PC-3 (cell line): ENCODE measurements around the gene PTRH1. TPM values are rescaled to one million over a fixed set of nuclear protein-coding genes. Genes with fewer than 3 reads are reported as not detected.

Experiments
- ATAC-seq: fragments of 200-7000 bp; cut with Tn5 transposase; 2 replicates; pipeline ENCODE4 v1.9.1; 2020; ENCODE audit warnings: mild to moderate bottlenecking, moderate library complexity
- BruUV-seq: library from RNA; stranded (reverse); fragments of 400-500 nt; replicated peaks from 2 replicates; lab custom pipeline; 2021; lab: Mats Ljungman, UMichigan
- CTCF ChIA-PET: fragments of 300-600 bp; sonication (Branson Sonifier 250); formaldehyde crosslinking; loops from one replicate; lab custom pipeline; 2022; ENCODE audit warnings: antibody characterized with exemption; lab: Charles Lee
- POLR2A ChIA-PET: fragments of 300-600 bp; sonication (Branson Sonifier 250); formaldehyde crosslinking; loops from one replicate; lab custom pipeline; 2022; ENCODE audit warnings: antibody characterized with exemption; ENCODE audit not compliant: unreplicated experiment; lab: Charles Lee
- DNase-seq: peaks from one replicate; pipeline ENCODE4 v3.0.0-alpha.2; 2015
- H2AFZ ChIP-seq: fragments of 300-600 bp; sonication (generic); 2 replicates; pipeline ENCODE4 v1.6.0; 2016; ENCODE audit warnings: antibody characterized with exemption, low read length
- H3F3A ChIP-seq: fragments of 300-600 bp; sonication (generic); one replicate; pipeline ENCODE4 v1.6.0; 2017; ENCODE audit warnings: antibody characterized with exemption, low read length, control low read depth, mild to moderate bottlenecking; ENCODE audit not compliant: unreplicated experiment
- H3K27ac ChIP-seq: fragments of 300-600 bp; sonication (generic); 2 replicates; pipeline ENCODE4 v1.5.1; 2016; ENCODE audit warnings: mild to moderate bottlenecking, low read length
- H3K27me3 ChIP-seq: fragments of 300-600 bp; sonication (generic); 2 replicates; pipeline ENCODE4 v1.6.1; 2016; ENCODE audit warnings: low read length, mixed read lengths
- H3K36me3 ChIP-seq: fragments of 300-600 bp; sonication (generic); 2 replicates; pipeline ENCODE4 v1.6.1; 2016; ENCODE audit warnings: low read depth, mixed run types, low read length, mixed read lengths
- H3K4me1 ChIP-seq: fragments of 300-600 bp; sonication (generic); 2 replicates; pipeline ENCODE4 v1.5.1; 2016; ENCODE audit warnings: low read length; ENCODE audit not compliant: insufficient read depth
- H3K4me2 ChIP-seq: fragments of 300-600 bp; sonication (generic); 2 replicates; pipeline ENCODE4 v1.6.0; 2016; ENCODE audit warnings: low read length
- H3K4me3 ChIP-seq: fragments of 300-600 bp; sonication (generic); 2 replicates; pipeline ENCODE4 v1.5.1; 2016; ENCODE audit warnings: mild to moderate bottlenecking, low read length, mixed read lengths
- H3K79me2 ChIP-seq: fragments of 300-600 bp; sonication (generic); 2 replicates; pipeline ENCODE4 v1.6.1; 2017; ENCODE audit warnings: low read length, mixed read lengths
- H3K9ac ChIP-seq: fragments of 300-600 bp; sonication (generic); 2 replicates; pipeline ENCODE4 v1.6.0; 2016; ENCODE audit warnings: mild to moderate bottlenecking, low read length
- H3K9me2 ChIP-seq: fragments of 300-600 bp; sonication (generic); replicated peaks from 2 replicates; pipeline ENCODE4 v1.6.1; 2016; ENCODE audit warnings: mixed run types, low read length, mixed read lengths
- H3K9me3 ChIP-seq: fragments of 300-600 bp; sonication (generic); 2 replicates; pipeline ENCODE4 v1.6.1; 2016; ENCODE audit warnings: low read length, mixed read lengths
- H4K20me1 ChIP-seq: fragments of 300-600 bp; sonication (generic); 2 replicates; pipeline ENCODE4 v1.6.1; 2016; ENCODE audit warnings: low read length, mixed read lengths
- CTCF ChIP-seq: fragments of 300-600 bp; sonication (generic); conservative IDR thresholded peaks from 2 replicates; pipeline ENCODE4 v1.5.1; 2017; ENCODE audit warnings: antibody characterized with exemption, low read depth, mild to moderate bottlenecking, low read length
- EZH2 ChIP-seq: fragments of 300-600 bp; sonication (generic); IDR thresholded peaks from one replicate; pipeline ENCODE4 v1.6.1; 2017; ENCODE audit warnings: antibody characterized with exemption, mild to moderate bottlenecking, low read length; ENCODE audit not compliant: unreplicated experiment
- EZH2phosphoT487 ChIP-seq: fragments of 300-600 bp; sonication (generic); IDR thresholded peaks from 2 replicates; pipeline ENCODE4 v1.6.1; 2018; ENCODE audit warnings: mild to moderate bottlenecking, antibody characterized with exemption, low read length, borderline replicate concordance
- intact Hi-C: fragments of 100-400 bp; cut with micrococcal nuclease; formaldehyde crosslinking; loops from 2 replicates; pipeline ENCODE4 v1.9.0; 2023
- total RNA-seq: library from RNA; depleted of rRNA; stranded (reverse); fragments of >200 nt; gene quantifications from 2 replicates; pipeline ENCODE4 v1.2.3, GENCODE V29; 2014

Gene PTRH1
- total RNA-seq, 1 experiment from 2014 or later: 45.3 TPM

GRCh38 chr9:127755061-127756060, 39.9 kb upstream of the PTRH1 start:
- peaks cover 20% of the 10 kb centered on the region for H3K27me3 ChIP-seq
- ChIA-PET CTCF (no interaction called here), POLR2A (no interaction called here)
- no peaks in the 10 kb centered on the region for H3K9me3 ChIP-seq
- H3K4me3 ChIP-seq: no peak overlapping the region
- H2AFZ ChIP-seq: no peak overlapping the region
- no peaks in the 10 kb centered on the region for H3K79me2 ChIP-seq
- no peaks in the 10 kb centered on the region for H4K20me1 ChIP-seq
- no peak overlapping the region for H3K27ac ChIP-seq
- ATAC-seq: no peak
- intact Hi-C loops: no loop called here
- BruUV-seq: no TSS peak
- no peak overlapping the region for H3K9ac ChIP-seq
- no peak for DNase-seq
- no peak overlapping the region for H3K4me2 ChIP-seq
- no peaks in the 10 kb centered on the region for H3F3A ChIP-seq
- TF ChIP-seq EZH2 (no peak), CTCF (no peak)
- H3K4me1 ChIP-seq: no peaks in the 10 kb centered on the region
- no peaks in the 10 kb centered on the region for H3K9me2 ChIP-seq
- no peaks in the 10 kb centered on the region for H3K36me3 ChIP-seq

GRCh38 chr9:127754099-127755060, 38.9 kb upstream of the PTRH1 start:
- intact Hi-C loops: no loop called here
- no peaks in the 10 kb centered on the region for H4K20me1 ChIP-seq
- H3F3A ChIP-seq: no peaks in the 10 kb centered on the region
- ChIA-PET CTCF (no interaction called here), POLR2A (no interaction called here)
- H3K27ac ChIP-seq: no peak overlapping the region
- ATAC-seq (no peak), DNase-seq (no peak)
- BruUV-seq: no TSS peak
- no peak overlapping the region for H3K4me2 ChIP-seq
- H3K36me3 ChIP-seq: no peaks in the 10 kb centered on the region
- no peak overlapping the region for H3K4me3 ChIP-seq
- H3K9me2 ChIP-seq: no peaks in the 10 kb centered on the region
- no peak overlapping the region for H2AFZ ChIP-seq
- TF ChIP-seq EZH2: no peak
- TF ChIP-seq EZH2phosphoT487: no peak
- TF ChIP-seq CTCF: no peak
- H3K4me1 ChIP-seq: no peaks in the 10 kb centered on the region
- H3K79me2 ChIP-seq: no peaks in the 10 kb centered on the region
- no peaks in the 10 kb centered on the region for H3K9me3 ChIP-seq
- H3K27me3 ChIP-seq: peaks cover 20% of the 10 kb centered on the region
- H3K9ac ChIP-seq: no peak overlapping the region
